Fibroblast of lung (primary cell): ENCODE data around the gene TSPAN11.

Experiments
- CTCF ChIP-seq, 2 donors: IDR thresholded peaks in 1 of 2; conservative IDR thresholded peaks in 1 of 2; 1 replicate in 1 of 2; 2 replicates in 1 of 2; pipeline ENCODE4 v1.5.1; 2011 to 2012; ENCODE audit warnings: low read length in 2 of 2, control low read depth in 1 of 2, inconsistent platforms in 1 of 2, low read depth in 1 of 2, mild to moderate bottlenecking in 1 of 2
- EZH2 ChIP-seq: IDR thresholded peaks from 2 replicates; pipeline ENCODE4 v1.5.1; 2012; ENCODE audit warnings: low read length, control low read depth, mild to moderate bottlenecking; ENCODE audit errors: missing control alignments

- no peak for TF ChIP-seq CTCF (conservative IDR thresholded peaks at IDR 0.05 in 1 of 2, IDR thresholded peaks at IDR 0.05 in 1 of 2; ENCODE audit: low read depth in 1 of 2, low read length in 2 of 2)
- TF ChIP-seq EZH2, result no peak
Measured at GRCh38 chr12:30905463-30906009, 21.0 kb upstream of the TSPAN11 start.
